Uterus (tissue), 2 donors: Measurements from ENCODE around the gene CACHD1.

Experiments used
- POLR2A ChIP-seq, 2 donors: fragments of 450-650 bp; IDR thresholded peaks; one replicate each; pipeline ENCODE4 v1.6.1; 2016; ENCODE audit warnings: antibody characterized with exemption in 2 of 2, mild to moderate bottlenecking in 1 of 2, moderate library complexity in 1 of 2
- TF ChIP-seq, protein P1 (sequence below), 4 experiments: fragments of 200-600 bp in 2 of 4; fragments of 450-650 bp in 2 of 4; sonication (generic) in 2 of 4; IDR thresholded peaks; one replicate each; pipeline ENCODE4 v1.5.1; 2016 to 2019; ENCODE audit warnings: antibody characterized with exemption in 4 of 4, mild to moderate bottlenecking in 2 of 4, moderate library complexity in 1 of 4

DNA sequence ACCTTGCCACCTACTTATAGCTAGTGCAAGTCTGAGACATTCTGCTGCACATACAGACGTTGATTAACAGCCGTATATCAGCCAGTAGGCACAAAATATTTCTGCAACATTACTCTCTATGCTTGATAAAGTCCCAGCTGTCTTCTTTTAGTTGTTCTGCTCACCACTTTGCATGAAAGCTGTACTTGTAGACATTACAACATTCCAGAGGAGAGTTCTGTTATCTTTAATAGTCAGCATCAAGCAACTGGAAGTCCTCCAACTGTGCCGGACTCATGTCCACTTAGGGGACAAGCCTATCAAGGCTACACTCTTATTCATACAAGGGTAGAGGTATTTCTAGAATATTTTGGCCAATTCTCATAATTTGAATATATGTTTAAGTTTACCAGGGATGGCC is 50.0 kb downstream of the CACHD1 start:
- TF ChIP-seq, protein P1, sequence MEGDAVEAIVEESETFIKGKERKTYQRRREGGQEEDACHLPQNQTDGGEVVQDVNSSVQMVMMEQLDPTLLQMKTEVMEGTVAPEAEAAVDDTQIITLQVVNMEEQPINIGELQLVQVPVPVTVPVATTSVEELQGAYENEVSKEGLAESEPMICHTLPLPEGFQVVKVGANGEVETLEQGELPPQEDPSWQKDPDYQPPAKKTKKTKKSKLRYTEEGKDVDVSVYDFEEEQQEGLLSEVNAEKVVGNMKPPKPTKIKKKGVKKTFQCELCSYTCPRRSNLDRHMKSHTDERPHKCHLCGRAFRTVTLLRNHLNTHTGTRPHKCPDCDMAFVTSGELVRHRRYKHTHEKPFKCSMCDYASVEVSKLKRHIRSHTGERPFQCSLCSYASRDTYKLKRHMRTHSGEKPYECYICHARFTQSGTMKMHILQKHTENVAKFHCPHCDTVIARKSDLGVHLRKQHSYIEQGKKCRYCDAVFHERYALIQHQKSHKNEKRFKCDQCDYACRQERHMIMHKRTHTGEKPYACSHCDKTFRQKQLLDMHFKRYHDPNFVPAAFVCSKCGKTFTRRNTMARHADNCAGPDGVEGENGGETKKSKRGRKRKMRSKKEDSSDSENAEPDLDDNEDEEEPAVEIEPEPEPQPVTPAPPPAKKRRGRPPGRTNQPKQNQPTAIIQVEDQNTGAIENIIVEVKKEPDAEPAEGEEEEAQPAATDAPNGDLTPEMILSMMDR (IDR thresholded peaks at IDR 0.05), result no peak
- TF ChIP-seq POLR2A (IDR thresholded peaks at IDR 0.05), result no peak
